Stimulated activated CD4-positive, alpha-beta T cell treated with anti-CD3 and anti-CD28 coated beads, Interleukin-2, amount 100 ng/mL, for 24 hours (primary cell): Measurements from ENCODE around the gene CDON.

ENCODE experiments used
- DNase-seq, 2 donors: peaks; one replicate each; pipeline ENCODE4 v3.0.0-alpha.2; 2020

The CDON gene, protein sequence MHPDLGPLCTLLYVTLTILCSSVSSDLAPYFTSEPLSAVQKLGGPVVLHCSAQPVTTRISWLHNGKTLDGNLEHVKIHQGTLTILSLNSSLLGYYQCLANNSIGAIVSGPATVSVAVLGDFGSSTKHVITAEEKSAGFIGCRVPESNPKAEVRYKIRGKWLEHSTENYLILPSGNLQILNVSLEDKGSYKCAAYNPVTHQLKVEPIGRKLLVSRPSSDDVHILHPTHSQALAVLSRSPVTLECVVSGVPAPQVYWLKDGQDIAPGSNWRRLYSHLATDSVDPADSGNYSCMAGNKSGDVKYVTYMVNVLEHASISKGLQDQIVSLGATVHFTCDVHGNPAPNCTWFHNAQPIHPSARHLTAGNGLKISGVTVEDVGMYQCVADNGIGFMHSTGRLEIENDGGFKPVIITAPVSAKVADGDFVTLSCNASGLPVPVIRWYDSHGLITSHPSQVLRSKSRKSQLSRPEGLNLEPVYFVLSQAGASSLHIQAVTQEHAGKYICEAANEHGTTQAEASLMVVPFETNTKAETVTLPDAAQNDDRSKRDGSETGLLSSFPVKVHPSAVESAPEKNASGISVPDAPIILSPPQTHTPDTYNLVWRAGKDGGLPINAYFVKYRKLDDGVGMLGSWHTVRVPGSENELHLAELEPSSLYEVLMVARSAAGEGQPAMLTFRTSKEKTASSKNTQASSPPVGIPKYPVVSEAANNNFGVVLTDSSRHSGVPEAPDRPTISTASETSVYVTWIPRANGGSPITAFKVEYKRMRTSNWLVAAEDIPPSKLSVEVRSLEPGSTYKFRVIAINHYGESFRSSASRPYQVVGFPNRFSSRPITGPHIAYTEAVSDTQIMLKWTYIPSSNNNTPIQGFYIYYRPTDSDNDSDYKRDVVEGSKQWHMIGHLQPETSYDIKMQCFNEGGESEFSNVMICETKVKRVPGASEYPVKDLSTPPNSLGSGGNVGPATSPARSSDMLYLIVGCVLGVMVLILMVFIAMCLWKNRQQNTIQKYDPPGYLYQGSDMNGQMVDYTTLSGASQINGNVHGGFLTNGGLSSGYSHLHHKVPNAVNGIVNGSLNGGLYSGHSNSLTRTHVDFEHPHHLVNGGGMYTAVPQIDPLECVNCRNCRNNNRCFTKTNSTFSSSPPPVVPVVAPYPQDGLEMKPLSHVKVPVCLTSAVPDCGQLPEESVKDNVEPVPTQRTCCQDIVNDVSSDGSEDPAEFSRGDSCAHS (N-terminal part only)

DNA sequence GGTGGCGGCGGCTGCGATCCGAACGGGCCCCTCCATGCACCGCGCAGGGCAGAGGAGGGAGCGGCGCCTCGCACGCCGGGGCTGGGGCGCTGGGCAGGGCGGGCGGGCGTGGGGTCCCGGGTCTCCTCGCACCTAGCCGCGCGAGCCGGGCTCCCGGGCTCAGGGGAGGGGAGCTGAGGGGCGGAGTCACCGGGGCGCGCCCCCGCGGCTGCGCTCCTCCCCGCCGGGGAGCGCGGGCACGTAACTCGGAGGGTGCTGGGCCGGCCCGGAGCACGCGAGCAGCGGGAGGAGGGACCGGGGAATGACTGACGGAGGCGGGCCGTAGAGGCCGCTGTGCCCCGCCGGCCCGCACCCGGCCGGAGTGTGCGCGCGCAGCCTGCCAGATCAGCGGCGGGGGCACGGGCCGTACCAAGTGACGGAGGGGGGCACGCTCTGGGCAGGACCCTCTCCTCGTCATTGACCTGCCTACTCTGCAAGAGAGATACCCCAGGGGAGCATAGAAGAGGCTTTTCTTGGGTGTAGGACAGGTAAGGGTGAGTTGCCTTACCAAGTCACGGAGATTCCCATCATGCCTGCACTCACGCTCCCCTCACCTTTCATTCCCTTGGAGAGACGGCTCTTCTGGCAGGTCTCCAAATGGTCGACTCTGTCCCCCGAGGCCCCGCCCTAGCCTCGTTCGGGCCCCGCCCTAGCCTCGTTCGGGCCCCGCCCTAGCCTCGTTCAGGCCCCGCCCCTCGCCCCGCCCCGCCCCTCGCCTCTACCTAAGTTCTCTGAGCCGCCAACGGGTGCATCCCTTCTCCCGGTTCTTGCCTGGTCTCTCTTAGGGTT is at the start of gene CDON:
CDON (minus strand) TSS at position 188 of the 828 bp plus-strand sequence. CDS start 39,390 bp downstream, outside the sequence.
- peak; percentile 91 to 92 for DNase-seq

DNA sequence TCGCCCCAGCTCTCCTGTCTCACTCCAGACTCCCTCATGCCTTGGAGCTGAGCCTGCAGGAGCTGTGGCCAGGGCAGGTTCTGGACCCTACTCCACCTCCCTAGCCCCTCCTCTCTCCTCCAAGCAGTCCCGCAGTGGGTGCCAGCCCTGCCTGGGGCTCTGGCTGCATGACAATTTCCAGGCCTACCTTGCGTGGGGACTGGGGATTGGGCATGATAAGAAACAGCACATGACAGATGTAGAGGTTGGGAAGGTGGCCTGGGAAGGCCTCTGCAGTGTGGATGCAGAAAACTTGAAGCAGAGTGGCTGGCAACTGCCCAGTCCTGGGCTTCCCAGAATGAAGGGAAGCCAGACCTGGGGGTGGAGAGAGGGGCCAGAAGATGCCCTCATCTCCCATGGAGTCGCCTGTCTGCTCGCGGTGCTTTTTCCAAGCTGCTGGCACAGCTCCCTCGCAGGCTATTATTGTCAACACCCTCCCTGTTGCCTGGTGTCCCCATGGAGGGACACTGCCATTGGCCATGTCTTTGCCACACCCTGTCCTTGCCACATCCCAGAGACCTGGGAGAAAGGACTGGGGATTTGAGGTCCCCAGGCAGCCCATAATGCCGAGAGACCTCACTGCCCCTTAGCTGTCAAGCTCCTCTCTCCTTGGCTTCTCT is 48.9 kb upstream of the CDON start:
- DNase-seq: no peak

DNA sequence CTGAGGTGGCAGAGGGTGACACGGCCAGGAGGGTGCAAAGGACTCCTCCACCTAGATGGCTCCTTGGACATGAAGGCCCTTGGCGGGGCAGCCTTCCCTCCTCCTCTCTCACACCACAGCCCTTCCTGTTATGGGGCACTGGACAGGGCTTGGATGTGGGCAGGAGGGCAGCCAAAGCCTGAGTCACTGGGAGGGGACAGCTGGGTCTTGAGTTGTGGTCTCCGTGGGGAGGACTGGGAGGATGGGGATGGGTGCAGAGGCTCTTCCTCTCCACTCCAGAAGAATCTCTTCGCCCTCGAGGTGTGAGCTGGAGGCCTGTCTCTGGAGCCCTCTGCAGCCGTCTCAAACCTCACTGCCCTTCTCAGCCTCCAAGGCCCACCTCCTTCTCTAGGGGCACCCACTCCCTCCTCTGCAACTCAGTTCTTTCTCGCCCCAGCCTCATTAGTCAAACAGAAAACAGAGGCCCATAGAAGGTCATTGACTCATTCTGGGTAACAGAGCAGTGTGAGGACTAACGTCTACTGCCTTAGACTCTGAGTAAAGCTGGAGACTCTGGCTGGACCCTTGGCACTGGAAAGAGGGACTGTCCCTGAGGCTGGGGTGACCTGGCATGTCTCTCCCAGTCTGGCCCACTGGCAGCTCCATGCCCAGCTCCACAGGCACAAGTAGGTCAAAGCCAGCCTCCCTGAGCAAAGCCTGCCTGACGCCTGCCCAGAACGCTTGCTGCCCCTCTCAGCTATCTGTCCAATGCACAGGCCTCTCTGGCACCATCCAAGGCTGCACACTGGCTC is 47.5 kb upstream of the CDON start:
- no peak for DNase-seq

- no peak for DNase-seq
Observed at GRCh38 chr11:126106594-126107328, 44.1 kb upstream of the CDON start.

GRCh38 chr11:126105748-126106080 is 43.0 kb upstream of the CDON start:
- no peak for DNase-seq

DNA sequence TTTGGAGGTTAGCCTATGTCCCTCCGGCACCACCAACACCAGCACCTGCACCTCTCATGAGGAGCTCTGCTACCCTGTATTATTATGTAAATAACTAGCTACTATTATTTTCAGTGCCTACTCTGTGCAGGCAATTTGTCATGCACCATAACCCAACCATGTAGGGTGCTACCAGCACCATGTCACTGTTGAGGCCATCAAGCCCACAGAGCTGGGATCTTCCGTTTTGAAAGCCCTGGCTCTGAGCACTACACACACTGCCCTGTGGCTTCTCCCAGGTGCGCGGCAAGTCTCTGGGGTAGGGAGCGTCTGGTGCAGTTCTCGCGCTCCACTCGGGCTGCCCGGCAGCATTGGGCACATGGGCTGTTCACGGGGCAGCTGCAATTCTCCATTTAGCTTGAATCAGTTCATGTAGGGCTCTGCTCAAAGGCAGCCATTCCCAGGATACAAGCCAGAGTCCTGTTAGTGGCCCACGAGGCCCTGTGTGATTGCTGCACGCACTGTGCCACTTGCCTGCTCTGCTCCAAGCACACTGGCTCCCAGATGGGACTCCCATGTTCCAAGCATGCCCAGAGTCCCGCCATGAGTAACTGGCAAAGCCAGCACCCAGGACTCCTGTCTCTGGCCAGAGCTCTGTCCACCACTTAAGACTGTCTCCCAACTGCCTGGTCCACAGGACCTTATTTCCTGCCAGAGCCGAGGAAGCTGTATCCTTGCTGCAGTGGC is 42.5 kb upstream of the CDON start:
- DNase-seq: no peak

- DNase-seq: no peak
Observed at GRCh38 chr11:126104420-126104819, 41.8 kb upstream of the CDON start.

GRCh38 chr11:126103150-126103549 is 40.5 kb upstream of the CDON start:
- no peak for DNase-seq

DNA sequence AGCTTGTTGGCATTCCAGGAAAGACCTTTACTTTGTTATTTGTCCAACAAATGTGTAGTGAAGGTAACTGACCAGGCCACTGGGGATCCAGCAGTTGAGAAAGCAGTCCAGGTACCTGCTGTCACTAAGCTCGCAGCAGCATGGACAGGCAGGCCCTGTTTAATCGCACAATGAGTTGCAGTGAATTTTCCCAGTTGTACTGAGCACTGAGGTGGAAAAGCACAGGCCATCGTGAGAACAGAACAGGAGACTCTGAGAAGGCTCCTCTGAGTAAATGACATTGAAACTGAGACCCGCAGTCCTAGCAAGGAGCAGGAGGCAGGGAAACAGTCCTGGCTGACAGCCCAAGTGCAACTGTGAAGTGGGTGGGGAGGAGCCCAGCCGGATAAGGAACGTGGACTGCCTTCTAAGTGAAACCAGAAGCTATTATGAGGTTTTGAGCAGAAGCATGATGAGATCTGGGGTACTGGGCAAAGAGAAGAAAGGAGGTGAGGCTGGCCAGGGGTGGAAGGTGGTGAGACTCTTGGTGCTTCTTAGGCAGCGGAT is 39.8 kb upstream of the CDON start:
- DNase-seq: no peak

- no peak for DNase-seq
Observed at GRCh38 chr11:126101930-126102283, 39.2 kb upstream of the CDON start.

DNA sequence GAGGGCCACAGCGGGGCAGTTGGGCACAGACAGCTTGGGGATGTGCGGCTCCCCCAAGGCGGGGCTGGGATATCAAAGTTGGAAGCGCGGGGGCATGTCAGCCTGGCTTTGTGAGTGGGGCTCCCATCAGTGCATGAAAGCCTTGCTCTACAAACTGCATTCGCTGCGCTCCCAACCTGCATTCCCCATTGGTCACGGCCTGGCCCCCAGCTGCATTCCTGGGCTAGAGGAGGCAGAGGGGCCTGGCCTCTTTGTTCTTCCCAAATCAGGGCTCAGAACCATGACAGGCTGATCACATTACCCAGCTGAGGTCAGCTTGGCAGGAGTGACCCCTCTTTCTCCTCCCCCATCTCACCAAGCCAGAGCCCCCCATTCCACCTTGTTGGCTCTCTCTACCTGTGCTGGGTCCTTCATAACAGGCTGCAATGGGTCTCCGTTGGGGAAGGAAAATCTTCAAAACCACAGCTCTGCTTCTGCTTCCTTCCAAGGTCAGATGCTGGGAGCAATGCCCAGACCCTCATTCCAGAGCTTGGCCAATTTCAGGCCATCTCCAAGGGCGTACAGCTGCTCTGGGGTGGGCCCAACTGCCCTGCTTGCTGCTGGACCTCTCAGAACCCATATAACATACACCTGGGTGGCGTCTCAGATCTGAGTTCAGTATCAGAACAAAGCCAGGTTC is 38.7 kb upstream of the CDON start:
- no peak for DNase-seq

- no peak for DNase-seq
Observed at GRCh38 chr11:126100716-126101115, 38.0 kb upstream of the CDON start.

GRCh38 chr11:126098204-126098769 is 35.6 kb upstream of the CDON start:
- DNase-seq: no peak

DNA sequence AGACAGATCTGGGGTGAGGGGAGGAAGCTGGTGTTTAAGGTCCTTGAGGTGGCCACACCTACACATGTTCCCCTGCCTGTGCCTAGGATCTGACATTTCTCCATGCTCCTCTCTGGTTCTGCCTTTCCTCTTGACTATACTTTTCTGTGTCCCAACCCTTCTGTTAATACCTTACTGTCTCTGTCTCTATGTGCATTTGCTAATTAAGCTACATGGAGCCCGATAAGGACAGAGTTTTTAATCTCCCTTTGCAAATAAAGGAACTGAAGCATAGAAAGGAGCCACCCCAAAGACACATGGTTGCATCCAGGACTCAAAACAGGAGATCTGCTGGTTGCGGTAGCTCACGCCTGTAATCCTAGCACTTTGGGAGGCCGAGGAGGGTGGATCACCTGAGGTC is 33.1 kb upstream of the CDON start:
- no peak for DNase-seq

GRCh38 chr11:126090452-126090851 is 27.8 kb upstream of the CDON start:
- no peak for DNase-seq

- DNase-seq: no peak
Observed at GRCh38 chr11:126088999-126089398, 26.3 kb upstream of the CDON start.

DNA sequence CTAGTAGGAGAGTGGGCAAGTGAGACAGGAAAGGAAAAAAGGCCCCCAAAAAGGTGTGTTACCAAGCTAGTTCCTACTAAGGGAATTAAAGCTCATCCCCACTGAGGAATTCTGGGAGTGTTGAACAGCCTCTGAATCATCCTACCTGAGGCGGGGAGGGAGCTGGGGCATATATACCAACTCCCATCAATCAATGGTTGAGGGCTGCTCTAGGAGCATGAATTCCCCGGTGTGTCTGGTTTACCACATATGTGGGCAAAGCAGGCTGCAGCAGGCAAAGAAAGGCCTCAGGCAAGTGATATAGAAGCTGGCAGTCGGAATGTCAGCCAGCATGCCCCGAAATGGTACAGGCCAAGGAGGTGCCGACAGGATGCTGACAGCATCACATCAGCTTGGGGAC is 23.6 kb upstream of the CDON start:
- no peak for DNase-seq

GRCh38 chr11:126084608-126084912 is 21.9 kb upstream of the CDON start:
- no peak for DNase-seq
